Loucy (cell line): ENCODE measurements around the gene CXXC1.

Experiments used
- H2AFZ ChIP-seq: fragments of 200-600 bp; sonication (generic); 2 replicates; pipeline ENCODE4 v1.6.0; 2016; ENCODE audit warnings: antibody characterized with exemption, mild to moderate bottlenecking, low read length, moderate library complexity
- H3F3A ChIP-seq: fragments of 200-600 bp; 2 replicates; pipeline ENCODE4 v1.6.0; 2016; ENCODE audit warnings: antibody characterized with exemption, low read depth, mild to moderate bottlenecking
- H3K27me3 ChIP-seq: fragments of 200-600 bp; sonication (generic); 2 replicates; pipeline ENCODE4 v1.6.1; 2014; ENCODE audit warnings: low read length, mild to moderate bottlenecking; ENCODE audit not compliant: insufficient read depth, poor library complexity, severe bottlenecking
- H3K36me3 ChIP-seq: fragments of 200-600 bp; sonication (generic); 2 replicates; pipeline ENCODE4 v1.6.1; 2016; ENCODE audit warnings: low read length; ENCODE audit not compliant: insufficient read depth
- H3K4me1 ChIP-seq: fragments of 200-600 bp; sonication (generic); 2 replicates; pipeline ENCODE4 v1.5.1; 2014; ENCODE audit warnings: low read length, mild to moderate bottlenecking; ENCODE audit not compliant: insufficient read depth, poor library complexity, severe bottlenecking
- H3K4me2 ChIP-seq: fragments of 200-600 bp; sonication (generic); 2 replicates; pipeline ENCODE4 v1.6.0; 2014; ENCODE audit warnings: antibody characterized with exemption, low read length, low read depth, mild to moderate bottlenecking; ENCODE audit not compliant: poor library complexity, severe bottlenecking
- H3K4me3 ChIP-seq: fragments of 200-600 bp; sonication (generic); 2 replicates; pipeline ENCODE4 v1.5.1; 2014; ENCODE audit warnings: low read length, mild to moderate bottlenecking, mixed read lengths; ENCODE audit not compliant: poor library complexity, severe bottlenecking
- H3K79me2 ChIP-seq: fragments of 200-600 bp; sonication (generic); 2 replicates; pipeline ENCODE4 v1.6.1; 2014; ENCODE audit warnings: low read length; ENCODE audit not compliant: insufficient read depth
- H3K9ac ChIP-seq: fragments of 200-600 bp; sonication (generic); 2 replicates; pipeline ENCODE4 v1.6.0; 2014; ENCODE audit warnings: mild to moderate bottlenecking, low read depth, low read length, moderate library complexity; ENCODE audit not compliant: poor library complexity, severe bottlenecking
- H3K9me2 ChIP-seq: fragments of 200-600 bp; sonication (generic); replicated peaks from 2 replicates; pipeline ENCODE4 v1.6.1; 2016; ENCODE audit warnings: low read depth, low read length, mixed read lengths
- H3K9me3 ChIP-seq: fragments of 200-600 bp; sonication (generic); 2 replicates; pipeline ENCODE4 v1.6.1; 2014; ENCODE audit warnings: mild to moderate bottlenecking, antibody characterized with exemption, low read length, low read depth; ENCODE audit not compliant: insufficient read depth
- H4K20me1 ChIP-seq: fragments of 200-600 bp; sonication (generic); 2 replicates; pipeline ENCODE4 v1.6.0; 2014; ENCODE audit warnings: antibody characterized with exemption, low read length, mild to moderate bottlenecking; ENCODE audit not compliant: insufficient read depth, poor library complexity, severe bottlenecking
- CTCF ChIP-seq: fragments of 200-600 bp; sonication (generic); conservative IDR thresholded peaks from 2 replicates; pipeline ENCODE4 v1.5.1; 2014; ENCODE audit warnings: mild to moderate bottlenecking, antibody characterized with exemption, low read length
- EZH2phosphoT487 ChIP-seq: fragments of 200-600 bp; IDR thresholded peaks from 2 replicates; pipeline ENCODE4 v1.6.1; 2018; ENCODE audit warnings: antibody characterized with exemption, mild to moderate bottlenecking, moderate library complexity, borderline replicate concordance

The CXXC1 gene

GRCh38 chr18:50276452-50276851 is 11.0 kb downstream of the CXXC1 start:
- no peaks in the 10 kb centered on the region for H3K27me3 ChIP-seq
- H3K36me3 ChIP-seq, result peaks cover 55% of the 10 kb centered on the region; the same call in 1 of the 2 replicates
- H3K4me3 ChIP-seq, result no peak overlapping the region
- H3F3A ChIP-seq, result no peaks in the 10 kb centered on the region
- H3K4me1 ChIP-seq, result peaks cover 21% of the 10 kb centered on the region
- H3K9me3 ChIP-seq, result no peaks in the 10 kb centered on the region
- H3K4me2 ChIP-seq, result no peak overlapping the region
- no peak for TF ChIP-seq EZH2phosphoT487
- TF ChIP-seq CTCF, result no peak
- no peak overlapping the region for H2AFZ ChIP-seq
- peaks cover 35% of the 10 kb centered on the region for H3K79me2 ChIP-seq
- peaks cover 27% of the 10 kb centered on the region for H4K20me1 ChIP-seq
- no peaks in the 10 kb centered on the region for H3K9me2 ChIP-seq
- no peak overlapping the region for H3K9ac ChIP-seq

GRCh38 chr18:50275503-50276036 is 11.9 kb downstream of the CXXC1 start:
- TF ChIP-seq CTCF, result no peak
- no peak for TF ChIP-seq EZH2phosphoT487

DNA sequence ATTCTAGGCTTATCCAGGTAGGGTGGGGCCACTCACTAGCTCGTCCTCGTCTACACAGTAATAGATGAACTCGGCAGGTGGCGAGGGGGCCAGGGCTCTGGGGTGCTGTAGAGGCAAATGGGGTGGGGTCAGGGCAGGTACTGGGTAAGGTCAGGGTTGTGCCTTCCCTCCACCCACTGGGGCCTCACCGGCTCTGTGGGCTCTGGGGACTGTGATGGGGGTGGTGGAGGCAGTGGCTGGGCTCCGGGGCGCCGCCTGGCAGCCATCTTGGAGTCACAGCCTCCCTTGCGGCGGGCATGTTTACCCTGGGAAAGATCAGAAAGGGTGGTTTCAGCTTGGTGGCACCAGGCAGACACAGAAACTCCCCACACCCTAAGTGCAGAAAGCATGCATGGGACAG is 12.6 kb downstream of the CXXC1 start:
- peaks cover 65% of the 10 kb centered on the region; the same call in 1 of the 2 replicates for H3K36me3 ChIP-seq

More at GRCh38 chr18:50275503-50276036, 11.9 kb downstream of the CXXC1 start:
- Histone ChIP-seq H3K4me3 (no peak overlapping the region), H3K79me2 (peaks cover 28% of the 10 kb centered on the region), H4K20me1 (peaks cover 25% of the 10 kb centered on the region), H3K9me2 (no peaks in the 10 kb centered on the region), H3K4me1 (peaks cover 21% of the 10 kb centered on the region), H3K9ac (no peak overlapping the region), H2AFZ (no peak overlapping the region), H3F3A (no peaks in the 10 kb centered on the region), H3K9me3 (no peaks in the 10 kb centered on the region), H3K27me3 (no peaks in the 10 kb centered on the region), H3K36me3 (peaks cover 62% of the 10 kb centered on the region; the same call in 1 of the 2 replicates), H3K4me2 (no peak overlapping the region)

More for the DNA sequence above, 12.6 kb downstream of the CXXC1 start:
- no peaks in the 10 kb centered on the region for H3K9me3 ChIP-seq
- no peak for TF ChIP-seq EZH2phosphoT487
- no peak for TF ChIP-seq CTCF
- no peaks in the 10 kb centered on the region for H3K9me2 ChIP-seq
- H3K4me3 ChIP-seq, result no peak overlapping the region
- peaks cover 17% of the 10 kb centered on the region for H3K4me1 ChIP-seq
- H3K27me3 ChIP-seq, result no peaks in the 10 kb centered on the region
- peaks cover 24% of the 10 kb centered on the region for H4K20me1 ChIP-seq
- H2AFZ ChIP-seq, result no peak overlapping the region
- H3K9ac ChIP-seq, result no peak overlapping the region
- no peaks in the 10 kb centered on the region for H3F3A ChIP-seq
- H3K79me2 ChIP-seq, result peaks cover 22% of the 10 kb centered on the region
- H3K4me2 ChIP-seq, result no peak overlapping the region
